IMR-90 (cell line): ENCODE data around the gene CPNE4.

Source experiments
- CTCF ChIP-seq: conservative IDR thresholded peaks from 2 replicates; pipeline ENCODE4 v1.5.1; 2012; ENCODE audit warnings: mild to moderate bottlenecking, low read depth, low read length, improper control_type of control experiment
- MAZ ChIP-seq: IDR thresholded peaks from 2 replicates; pipeline ENCODE4 v1.6.1; 2012; ENCODE audit warnings: low read depth, mild to moderate bottlenecking, low read length, improper control_type of control experiment, moderate library complexity, borderline replicate concordance

DNA sequence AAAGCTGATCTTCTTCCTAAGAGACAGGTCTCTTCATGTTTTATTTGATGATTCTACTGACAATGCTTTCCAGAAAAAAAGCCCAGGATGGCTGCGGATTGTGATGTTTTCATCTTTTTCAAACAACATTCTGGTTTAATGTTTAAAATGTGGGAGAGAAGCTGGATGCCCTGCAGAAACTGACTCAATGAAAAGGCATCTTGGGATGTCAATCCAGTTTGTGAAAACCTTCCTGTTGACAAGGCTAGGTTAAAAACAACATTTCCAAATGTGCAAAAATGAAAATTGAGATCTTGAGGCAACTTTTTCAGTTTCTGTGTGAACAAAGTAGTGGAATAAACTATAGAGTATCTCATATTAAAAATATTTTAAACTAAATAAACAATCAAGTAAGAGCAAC is 376.0 kb downstream of the CPNE4 start:
- TF ChIP-seq MAZ, result no peak
- no peak for TF ChIP-seq CTCF
